Glomerular visceral epithelial cell (primary cell): ENCODE measurements around the gene ENPP4.
"Not testable (repeated sequence)": the region's sequence is repeated elsewhere in the genome, so short reads cannot be mapped to it uniquely, and the experiment has no call there.

Source experiments
- DNase-seq: peaks from one replicate; pipeline ENCODE4 v3.0.0-alpha.2; 2016; ENCODE audit errors: extremely low spot score

Gene ENPP4, protein sequence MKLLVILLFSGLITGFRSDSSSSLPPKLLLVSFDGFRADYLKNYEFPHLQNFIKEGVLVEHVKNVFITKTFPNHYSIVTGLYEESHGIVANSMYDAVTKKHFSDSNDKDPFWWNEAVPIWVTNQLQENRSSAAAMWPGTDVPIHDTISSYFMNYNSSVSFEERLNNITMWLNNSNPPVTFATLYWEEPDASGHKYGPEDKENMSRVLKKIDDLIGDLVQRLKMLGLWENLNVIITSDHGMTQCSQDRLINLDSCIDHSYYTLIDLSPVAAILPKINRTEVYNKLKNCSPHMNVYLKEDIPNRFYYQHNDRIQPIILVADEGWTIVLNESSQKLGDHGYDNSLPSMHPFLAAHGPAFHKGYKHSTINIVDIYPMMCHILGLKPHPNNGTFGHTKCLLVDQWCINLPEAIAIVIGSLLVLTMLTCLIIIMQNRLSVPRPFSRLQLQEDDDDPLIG

DNA sequence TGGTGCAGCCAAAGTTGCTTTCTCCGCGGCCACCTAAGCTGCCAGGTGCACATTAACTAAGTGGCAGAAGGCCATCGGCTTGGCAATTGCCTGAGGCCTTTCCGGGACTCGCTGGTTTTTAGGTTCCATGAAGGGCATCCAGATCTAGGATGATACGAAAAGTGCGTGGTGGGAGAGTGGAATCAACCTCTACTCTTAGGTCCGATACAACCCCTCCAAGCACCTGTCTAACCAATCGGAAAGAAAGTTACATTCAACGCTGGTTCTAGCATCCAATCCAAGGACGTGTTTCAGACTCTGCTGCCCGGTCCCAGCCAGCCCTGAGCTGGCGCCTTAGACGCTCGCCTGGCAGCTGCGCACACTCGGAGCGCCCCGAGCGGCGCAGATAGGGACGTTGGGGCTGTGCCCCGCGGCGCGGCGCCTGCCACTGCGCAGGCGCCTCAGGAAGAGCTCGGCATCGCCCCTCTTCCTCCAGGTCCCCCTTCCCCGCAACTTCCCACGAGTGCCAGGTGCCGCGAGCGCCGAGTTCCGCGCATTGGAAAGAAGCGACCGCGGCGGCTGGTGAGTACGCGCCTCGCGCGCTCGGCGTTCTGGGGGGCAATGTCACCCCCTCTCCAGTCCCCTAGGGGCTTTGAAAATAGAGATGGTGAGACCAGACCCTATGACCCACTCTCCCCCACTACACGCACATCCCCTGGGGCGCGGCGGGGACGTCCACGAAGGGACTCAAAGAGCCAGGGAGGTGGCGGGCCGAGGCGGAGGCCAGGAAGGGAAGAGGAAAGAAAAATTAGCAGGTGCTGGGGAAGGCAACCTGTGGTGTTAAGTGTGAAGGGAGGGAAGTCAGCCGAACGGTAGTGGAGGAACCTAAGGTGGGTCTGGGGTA lies at the start of gene ENPP4:
Gene ENPP4 (plus strand): TSS at position 361 of the 883 bp plus-strand sequence. CDS start 9,595 bp downstream, outside the sequence.
- peak; percentile 97 for DNase-seq

GRCh38 chr6:46080111-46080510 lies 49.7 kb upstream of the ENPP4 start:
- DNase-seq, result no peak

DNA sequence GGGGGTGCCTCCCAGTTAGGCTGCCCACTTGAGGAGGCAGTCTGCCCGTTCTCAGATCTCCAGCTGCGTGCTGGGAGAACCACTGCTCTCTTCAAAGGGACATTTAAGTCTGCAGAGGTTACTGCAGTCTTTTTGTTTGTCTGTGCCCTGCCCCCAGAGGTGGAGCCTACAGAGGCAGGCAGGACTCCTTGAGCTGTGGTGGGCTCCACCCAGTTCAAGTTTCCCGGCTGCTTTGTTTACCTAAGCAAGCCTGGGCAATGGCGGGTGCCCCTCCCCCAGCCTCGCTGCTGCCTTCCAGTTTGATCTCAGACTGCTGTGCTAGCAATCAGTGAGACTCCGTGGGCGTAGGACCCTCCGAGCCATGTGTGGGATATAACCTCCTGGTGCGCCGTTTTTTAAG lies 44.1 kb upstream of the ENPP4 start:
- DNase-seq, result not testable (repeated sequence)

DNA sequence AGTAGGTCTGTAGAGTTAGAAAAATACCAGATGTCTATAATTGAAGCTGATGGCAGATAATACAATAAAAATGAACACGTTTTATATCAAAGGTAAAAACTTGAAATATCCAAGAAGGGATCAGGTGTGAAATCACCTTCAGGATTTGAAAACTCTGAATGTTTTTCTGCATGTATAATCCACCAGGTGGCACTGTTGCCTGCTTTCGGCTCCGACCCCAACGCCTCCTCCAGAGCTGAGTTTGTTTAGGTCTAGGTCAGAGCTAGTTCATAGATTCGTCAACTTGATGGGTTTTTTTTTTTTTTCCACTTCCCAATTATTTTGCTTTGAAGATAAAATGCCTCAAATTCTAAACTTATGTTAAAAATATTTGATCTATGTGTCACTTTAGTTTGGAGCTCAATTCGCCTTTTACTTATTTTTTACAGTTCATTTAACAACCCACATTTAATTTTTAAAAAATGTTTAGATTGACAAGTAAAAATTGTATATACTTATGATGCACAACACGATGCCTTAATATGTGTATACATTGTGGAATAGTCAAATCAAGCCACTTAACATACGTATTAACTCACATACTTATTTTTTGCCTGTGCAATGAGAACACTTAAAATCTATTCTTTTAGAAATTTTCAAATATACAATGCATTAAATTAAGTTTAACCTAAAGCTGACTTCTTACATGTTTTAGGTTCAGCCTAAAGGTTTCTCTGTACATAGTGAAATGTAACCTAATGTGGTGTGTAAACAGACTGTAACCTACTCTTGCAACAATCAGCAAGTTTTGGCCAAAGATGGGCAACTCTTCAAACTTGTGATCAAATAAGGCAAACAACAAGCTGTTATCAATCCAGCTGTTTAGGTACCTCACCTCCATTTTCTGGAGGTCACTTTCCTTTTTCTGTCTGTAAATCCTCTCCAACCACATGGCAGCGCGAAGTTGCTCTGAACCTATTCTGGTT lies 39.4 kb upstream of the ENPP4 start:
- DNase-seq, result peak; percentile 52

DNA sequence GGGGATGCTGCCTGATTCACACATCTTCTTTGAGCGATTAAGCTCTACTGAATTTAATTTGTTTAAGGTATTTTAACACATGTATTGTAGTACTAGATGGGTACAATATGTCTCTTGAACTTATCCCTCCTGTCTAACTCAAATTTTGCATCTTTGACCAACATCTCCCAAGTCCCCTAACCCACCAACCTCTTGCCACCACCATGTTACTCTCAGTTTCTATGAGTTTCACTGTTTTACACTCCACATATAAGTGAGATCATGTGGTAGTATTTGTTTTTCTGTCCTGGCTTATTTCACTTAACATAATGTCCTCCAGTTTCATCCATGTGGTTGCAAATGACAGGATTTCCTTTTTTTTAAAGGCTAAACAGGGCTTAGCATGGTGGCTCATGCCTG lies 38.7 kb upstream of the ENPP4 start:
- DNase-seq, result no peak

GRCh38 chr6:46095251-46095650 lies 34.5 kb upstream of the ENPP4 start:
- DNase-seq, result no peak

DNA sequence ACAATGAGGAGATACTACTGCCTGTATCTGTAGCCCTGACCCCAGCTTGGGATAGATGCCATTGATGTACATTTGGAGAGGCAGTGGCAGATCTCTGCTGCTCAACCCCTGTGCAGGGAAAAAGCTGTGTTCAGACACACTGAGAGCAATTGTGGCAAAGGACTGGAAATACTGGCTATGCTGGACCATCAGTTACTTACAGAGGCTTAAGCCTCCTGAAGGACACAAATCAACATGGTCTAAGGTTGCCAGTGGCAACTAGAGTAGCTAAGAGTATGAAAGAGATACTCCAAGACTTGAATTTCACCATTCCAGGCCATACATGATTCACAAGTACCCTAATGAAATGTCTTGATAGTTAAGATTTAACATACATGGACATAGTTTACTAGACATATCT lies 32.4 kb upstream of the ENPP4 start:
- no peak for DNase-seq

DNA sequence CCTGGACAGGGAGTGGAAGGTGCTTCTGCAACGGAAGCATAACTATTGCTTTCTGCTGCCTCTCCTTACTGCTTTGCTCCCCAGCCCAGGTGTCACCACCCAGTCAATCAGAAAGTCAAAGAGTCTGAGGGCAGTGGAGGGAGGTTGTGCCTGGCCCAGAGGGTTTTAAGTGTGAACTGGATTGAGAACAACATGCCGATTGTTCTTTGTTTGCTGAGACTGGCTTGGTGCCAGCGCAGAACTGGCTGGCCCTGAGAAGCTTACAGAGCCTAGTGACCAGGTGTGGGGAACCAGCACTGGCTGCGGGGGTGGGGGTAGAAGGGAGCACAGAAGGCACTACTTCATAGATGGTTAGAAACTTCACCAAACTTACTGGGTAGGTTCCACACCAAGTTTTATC lies 31.1 kb upstream of the ENPP4 start:
- no peak for DNase-seq

DNA sequence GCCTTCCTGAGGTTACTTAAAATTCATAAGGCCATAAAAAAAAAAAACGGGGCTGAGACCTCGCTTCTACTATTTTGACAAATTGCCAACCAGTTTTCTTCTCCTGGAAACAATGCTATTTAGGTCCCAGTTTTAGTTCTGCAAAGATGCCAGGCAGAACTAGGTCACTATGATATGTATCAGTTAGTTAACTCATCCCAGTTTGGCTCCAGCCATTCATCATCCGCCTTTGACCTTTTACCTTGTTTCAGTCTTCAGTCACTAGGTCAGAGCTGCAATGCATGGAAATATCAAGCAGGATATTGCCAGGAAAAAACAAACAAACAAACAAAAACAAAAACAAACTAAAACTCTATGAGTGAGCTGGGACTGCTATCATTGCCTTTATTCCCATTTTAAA lies 29.8 kb upstream of the ENPP4 start:
- DNase-seq, result no peak

GRCh38 chr6:46102123-46102522 lies 27.7 kb upstream of the ENPP4 start:
- DNase-seq, result no peak

GRCh38 chr6:46103441-46104115 lies 26.2 kb upstream of the ENPP4 start:
- DNase-seq, result no peak

- no peak for DNase-seq
These were observed 25.6 kb upstream of the ENPP4 start for GRCh38 chr6:46104209-46104608.

GRCh38 chr6:46105568-46105967 lies 24.2 kb upstream of the ENPP4 start:
- DNase-seq, result no peak

- DNase-seq, result no peak
These were observed 16.4 kb upstream of the ENPP4 start for GRCh38 chr6:46113370-46113769.

GRCh38 chr6:46115634-46116033 lies 14.2 kb upstream of the ENPP4 start:
- DNase-seq, result no peak

DNA sequence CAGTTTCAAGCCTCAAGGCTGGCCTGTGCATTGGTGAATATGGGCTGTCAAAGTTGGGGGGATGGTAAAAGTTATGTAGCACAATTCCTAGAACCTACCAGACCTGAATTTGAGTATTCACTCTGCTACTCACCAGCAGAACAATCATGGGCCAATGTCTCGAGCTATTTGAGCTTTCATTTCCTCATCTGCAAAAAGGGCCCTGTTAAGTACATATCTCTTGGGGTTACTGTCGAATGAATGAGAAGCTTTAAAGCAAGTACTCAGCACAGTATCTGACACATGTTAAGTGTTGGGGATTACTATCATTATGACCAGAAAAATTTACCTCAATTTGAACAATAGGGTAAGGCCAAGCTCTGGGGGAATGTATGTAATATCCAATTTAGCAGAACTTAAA lies 13.5 kb upstream of the ENPP4 start:
- no peak for DNase-seq

- DNase-seq, result no peak
These were observed 11.6 kb upstream of the ENPP4 start for GRCh38 chr6:46118157-46118556.

GRCh38 chr6:46118836-46119235 lies 11.0 kb upstream of the ENPP4 start:
- DNase-seq, result no peak

DNA sequence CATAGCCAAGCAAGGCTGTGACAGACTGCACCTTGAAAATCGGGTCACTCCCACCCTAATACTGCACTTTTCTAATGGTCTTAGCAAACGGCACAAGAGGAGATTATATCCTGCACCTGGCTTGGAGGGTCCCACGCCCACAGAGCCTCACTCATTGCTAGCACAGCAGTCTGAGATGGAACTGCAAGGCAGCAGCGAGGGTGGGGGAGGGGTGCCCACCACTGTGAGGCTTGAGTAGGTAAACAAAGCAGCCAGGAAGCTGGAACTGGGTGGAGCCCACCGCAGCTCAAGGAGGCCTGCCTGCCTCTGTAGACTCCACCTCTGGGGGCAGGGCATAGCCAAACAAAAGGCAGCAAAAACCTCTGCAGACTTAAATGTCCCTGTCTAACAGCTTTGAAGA lies 10.1 kb upstream of the ENPP4 start:
- not testable (repeated sequence) for DNase-seq

GRCh38 chr6:46128476-46128875 lies 1.3 kb upstream of the ENPP4 start:
- DNase-seq, result no peak

DNA sequence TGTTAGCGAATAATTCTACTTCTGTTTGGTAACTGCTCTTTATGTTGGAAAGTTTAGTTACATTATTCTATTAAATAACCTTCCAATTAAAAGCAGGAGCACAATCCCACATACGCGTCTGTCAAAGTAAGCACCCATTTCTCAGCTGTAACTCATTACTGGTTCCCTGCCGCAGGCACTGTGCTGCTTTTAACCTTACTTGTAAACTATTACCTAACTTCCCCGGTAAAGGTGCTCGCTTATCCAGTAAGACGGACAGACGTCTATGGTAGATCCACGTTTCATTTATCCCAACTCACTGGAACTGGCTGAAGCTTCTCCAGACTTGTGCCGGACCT lies 529 bp upstream of the ENPP4 start:
- DNase-seq, result no peak
